GM12878 (cell line): ENCODE data around the gene ITGB8. TPM values are rescaled to one million over a fixed set of nuclear protein-coding genes. Genes with fewer than 3 reads are reported as not detected.

Source experiments
- BCL11A ChIP-seq: IDR thresholded peaks from 2 replicates; pipeline ENCODE4 v1.6.1; 2011; ENCODE audit warnings: low read depth, low read length
- CBX5 ChIP-seq: sonication (generic); IDR thresholded peaks from 2 replicates; pipeline ENCODE4 v1.6.1; 2016; ENCODE audit warnings: low read depth, moderate library complexity, mild to moderate bottlenecking, inconsistent platforms
- E4F1 ChIP-seq: fragments of 450-650 bp; IDR thresholded peaks from 2 replicates; pipeline ENCODE4 v1.6.1; 2018; ENCODE audit warnings: borderline replicate concordance, mild to moderate bottlenecking; ENCODE audit not compliant: partially characterized antibody
- EED ChIP-seq: sonication (generic); IDR thresholded peaks from 2 replicates; pipeline ENCODE4 v1.6.1; 2016; ENCODE audit warnings: antibody characterized with exemption, low read depth
- IKZF1 ChIP-seq: fragments of 450-650 bp; conservative IDR thresholded peaks from 2 replicates; pipeline ENCODE4 v1.6.1; 2017; ENCODE audit warnings: antibody characterized with exemption, mild to moderate bottlenecking
- IRF5 ChIP-seq: fragments of 450-650 bp; IDR thresholded peaks from 2 replicates; pipeline ENCODE4 v1.6.1; 2017; ENCODE audit warnings: borderline replicate concordance
- NFXL1 ChIP-seq: fragments of 450-650 bp; IDR thresholded peaks from 2 replicates; pipeline ENCODE4 v1.6.1; 2017; ENCODE audit warnings: antibody characterized with exemption, mild to moderate bottlenecking, borderline replicate concordance
- NRF1 ChIP-seq: conservative IDR thresholded peaks from 2 replicates; pipeline ENCODE4 v1.6.1; 2011; ENCODE audit warnings: mild to moderate bottlenecking, low read depth, low read length, improper control_type of control experiment
- RELB ChIP-seq: fragments of 450-650 bp; IDR thresholded peaks from 2 replicates; pipeline ENCODE4 v1.6.1; 2017; ENCODE audit warnings: low read depth, mild to moderate bottlenecking, moderate library complexity
- SREBF1 ChIP-seq: IDR thresholded peaks from 2 replicates; pipeline ENCODE4 v1.6.1; 2012; ENCODE audit warnings: mild to moderate bottlenecking, low read length
- ZBTB11 ChIP-seq: fragments of 450-650 bp; formaldehyde crosslinking; IDR thresholded peaks from 2 replicates; pipeline ENCODE4 v1.5.0; 2022; ENCODE audit warnings: mild to moderate bottlenecking, missing genetic modification characterization
- ZBTB33 ChIP-seq: fragments of 450-650 bp; IDR thresholded peaks from 2 replicates; pipeline ENCODE4 v1.6.1; 2017; ENCODE audit warnings: mild to moderate bottlenecking
- ZBTB4 ChIP-seq: fragments of 450-650 bp; formaldehyde crosslinking; IDR thresholded peaks from 2 replicates; pipeline ENCODE4 v1.4.0; 2022; ENCODE audit warnings: mild to moderate bottlenecking, moderate library complexity
- ZZZ3 ChIP-seq: IDR thresholded peaks from 2 replicates; pipeline ENCODE4 v1.6.1; 2011; ENCODE audit warnings: low read depth; ENCODE audit not compliant: control insufficient read depth, insufficient read length
- polyA plus RNA-seq, 11 experiments: library from polyadenylated mRNA; depleted of rRNA in 4 of 11; unstranded in 6 of 11; stranded (reverse) in 5 of 11; fragments of >200 nt; fragmentation: Nextera tagmentation in 4 of 11; fragmentation: Illumina TruSeq in 1 of 11; extraction: Ambion mirVana in 4 of 11; extraction: Trizol in 1 of 11; gene quantifications; 1 replicate in 1 of 11; 2 replicates in 10 of 11; pipeline versions ENCODE4 v1.2.1 to v1.2.3, GENCODE V29; 2011 to 2016; ENCODE audit warnings: inconsistent platforms in 2 of 11, missing spikeins in 2 of 11, low read depth in 1 of 11
- total RNA-seq, 4 experiments: library from RNA; depleted of rRNA in 3 of 4; stranded (reverse); fragments of >200 nt in 3 of 4; fragmentation: Illumina TruSeq in 1 of 4; extraction: Trizol in 1 of 4; gene quantifications; 2 replicates each; pipeline versions ENCODE4 v1.2.1 to v1.2.3, GENCODE V29; 2013 to 2021

Gene ITGB8
- total and polyA plus RNA-seq, 10 of the 15 experiments (the other 5 are each of a cell fraction or from before 2014, with no cell fraction given): 0.37 to 26.2 (median 1.5) TPM

- TF ChIP-seq ZBTB4 (no peak), CBX5 (no peak), ZBTB11 (CRISPR knock-in tag) (no peak), EED (no peak), ZZZ3 (no peak), SREBF1 (no peak), NFXL1 (no peak), IKZF1 (peak; percentile 65), RELB (peak; percentile 71; the same call in 1 of the 2 replicates), IRF5 (no peak), ZBTB33 (no peak), BCL11A (no peak), E4F1 (no peak), NRF1 (no peak)
Observed at GRCh38 chr7:20290505-20291111, 40.1 kb upstream of the ITGB8 start (continued).
